Measurements from ENCODE around the gene NACA.
"Not testable (repeated sequence)": the region's sequence is repeated elsewhere in the genome, so short reads cannot be mapped to it uniquely, and the experiment has no call there.

The NACA gene

DNA sequence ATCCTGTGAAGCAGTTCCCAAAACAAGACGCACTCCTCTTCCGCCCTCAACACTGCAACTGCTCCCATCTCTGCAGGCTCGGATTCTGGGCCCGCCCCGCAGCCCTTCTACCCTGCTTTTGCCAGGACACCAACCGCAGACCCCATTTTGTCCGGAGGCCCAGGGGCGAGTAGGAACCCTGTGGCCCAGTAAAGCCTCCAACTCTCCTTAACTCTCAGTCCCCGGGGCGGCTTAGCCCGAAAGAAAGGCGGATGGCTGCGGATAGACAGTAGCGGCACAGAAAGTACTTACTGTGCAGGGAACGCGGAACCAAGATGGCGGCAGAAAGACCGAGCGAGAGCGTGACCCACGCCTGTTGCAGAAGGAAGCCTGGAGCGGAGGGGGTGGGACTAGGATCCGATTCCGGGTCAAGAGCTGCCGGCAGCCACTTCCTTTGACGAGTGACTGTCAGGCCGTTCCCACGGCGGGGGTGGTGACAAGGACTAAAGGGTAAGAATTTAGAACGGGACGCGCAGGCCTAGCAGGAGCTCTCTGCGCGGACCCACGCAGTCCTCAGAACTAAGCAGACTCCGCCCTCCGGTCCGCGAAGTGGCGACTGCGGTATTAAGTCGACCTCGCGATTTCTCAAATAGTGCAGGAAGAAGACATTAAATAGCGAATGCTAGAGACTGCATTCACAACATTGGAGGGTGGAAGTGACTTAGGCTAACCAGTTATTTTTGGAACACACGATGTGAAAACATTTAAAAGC, at the start of gene NACA:
TSS of gene NACA (minus strand) at position 328 of the 751 bp plus-strand sequence. CDS start 778 bp downstream, outside the sequence.
- DNase-seq, result peak; percentile 97

DNA sequence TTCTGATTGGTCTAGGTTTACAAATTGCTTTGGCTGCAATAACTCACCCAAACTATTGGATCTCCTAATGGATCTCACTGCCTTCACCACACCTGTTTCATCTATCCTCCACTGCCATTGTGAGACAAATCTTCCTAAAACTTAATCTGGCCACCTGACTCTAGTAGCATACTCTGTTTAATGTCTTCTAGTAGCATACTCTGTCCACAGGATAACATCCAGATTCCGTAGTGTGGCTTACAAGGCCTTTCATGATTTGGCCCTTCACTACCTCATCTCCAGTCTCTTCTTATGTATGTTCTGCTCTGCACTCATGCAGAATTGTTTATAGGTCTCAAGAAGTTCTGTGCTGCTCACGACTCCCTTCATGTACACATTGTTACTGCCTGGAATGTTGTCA, 48.0 kb upstream of the NACA start:
- no peak for DNase-seq

DNA sequence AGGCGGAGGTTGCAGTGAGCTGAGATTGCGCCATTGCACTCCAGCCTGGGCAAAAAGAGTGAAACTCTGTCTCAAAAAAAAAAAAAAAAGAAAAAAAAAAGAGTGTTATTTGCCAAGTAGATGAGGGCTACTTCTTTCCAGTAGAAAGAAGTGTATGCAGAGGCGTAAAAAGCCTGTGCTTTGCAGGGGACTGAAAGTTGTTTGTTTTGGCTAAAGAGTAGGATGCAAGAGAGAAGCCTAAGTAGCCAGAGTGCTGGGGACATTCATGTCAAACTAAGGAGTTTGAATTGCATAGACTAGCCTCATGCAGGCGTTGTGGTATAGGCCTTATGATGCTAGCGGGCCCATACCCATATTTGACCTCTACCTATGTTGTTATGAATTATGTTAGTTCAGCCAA, 47.5 kb upstream of the NACA start:
- no peak for DNase-seq

DNA sequence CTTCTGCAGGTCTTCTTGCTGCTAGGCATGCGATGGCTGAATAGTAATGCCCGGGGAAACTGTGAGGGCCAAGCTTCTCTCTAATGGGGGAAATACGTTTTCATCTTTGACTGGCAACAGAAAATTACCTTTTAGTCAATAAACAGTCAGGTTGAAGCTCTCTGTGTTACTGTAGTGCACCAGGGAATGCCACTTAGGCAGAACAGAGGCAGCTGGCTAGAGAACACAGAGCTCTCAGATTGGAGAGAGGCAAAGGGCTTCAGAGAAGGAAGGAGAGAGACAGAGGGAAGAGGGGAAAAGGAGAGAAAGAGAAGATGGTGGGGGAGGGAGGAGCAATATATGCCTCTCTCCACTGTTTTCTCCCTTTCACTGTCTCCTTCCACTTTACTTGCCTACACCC, 44.8 kb upstream of the NACA start:
- no peak for DNase-seq

DNA sequence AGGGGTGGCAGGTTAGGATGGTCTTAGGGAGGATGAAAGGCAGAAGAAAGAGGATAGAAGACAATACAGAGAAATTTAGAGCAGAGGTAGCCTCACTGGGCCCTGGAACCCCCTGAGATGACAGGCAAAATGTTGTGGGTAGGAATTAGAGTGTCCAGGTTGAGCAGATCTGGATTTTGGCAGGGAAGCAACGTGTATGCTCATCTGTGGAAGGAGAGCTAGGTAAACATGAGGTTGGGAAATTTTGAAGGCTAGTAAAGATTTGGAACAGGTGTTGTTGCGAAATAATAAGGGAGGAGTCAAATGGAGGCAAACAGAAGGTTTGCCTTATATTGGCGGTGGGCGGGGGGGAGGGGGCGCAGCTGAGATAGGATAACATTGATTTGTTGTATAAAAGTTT, 43.3 kb upstream of the NACA start:
- DNase-seq, result no peak

DNA sequence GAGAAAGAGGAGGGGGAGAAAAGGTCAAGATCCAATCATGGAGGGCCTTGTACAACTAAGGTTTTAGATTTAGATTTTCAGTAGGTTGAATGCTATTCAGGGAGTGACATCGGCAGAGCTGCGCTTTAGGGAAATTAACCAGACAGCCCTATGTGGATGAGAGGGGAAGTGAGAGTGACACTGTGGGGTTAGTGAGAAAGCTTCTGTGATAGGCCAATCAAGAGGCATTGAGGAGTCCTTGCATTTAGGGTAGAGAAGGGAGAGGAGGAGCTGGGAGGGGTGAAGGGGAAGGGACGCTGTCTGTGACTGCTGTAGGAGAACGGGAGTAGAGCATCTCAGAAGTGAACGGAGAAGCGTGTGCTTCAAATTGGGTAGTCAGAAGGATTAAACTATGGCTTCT, 41.4 kb upstream of the NACA start:
- DNase-seq, result no peak

DNA sequence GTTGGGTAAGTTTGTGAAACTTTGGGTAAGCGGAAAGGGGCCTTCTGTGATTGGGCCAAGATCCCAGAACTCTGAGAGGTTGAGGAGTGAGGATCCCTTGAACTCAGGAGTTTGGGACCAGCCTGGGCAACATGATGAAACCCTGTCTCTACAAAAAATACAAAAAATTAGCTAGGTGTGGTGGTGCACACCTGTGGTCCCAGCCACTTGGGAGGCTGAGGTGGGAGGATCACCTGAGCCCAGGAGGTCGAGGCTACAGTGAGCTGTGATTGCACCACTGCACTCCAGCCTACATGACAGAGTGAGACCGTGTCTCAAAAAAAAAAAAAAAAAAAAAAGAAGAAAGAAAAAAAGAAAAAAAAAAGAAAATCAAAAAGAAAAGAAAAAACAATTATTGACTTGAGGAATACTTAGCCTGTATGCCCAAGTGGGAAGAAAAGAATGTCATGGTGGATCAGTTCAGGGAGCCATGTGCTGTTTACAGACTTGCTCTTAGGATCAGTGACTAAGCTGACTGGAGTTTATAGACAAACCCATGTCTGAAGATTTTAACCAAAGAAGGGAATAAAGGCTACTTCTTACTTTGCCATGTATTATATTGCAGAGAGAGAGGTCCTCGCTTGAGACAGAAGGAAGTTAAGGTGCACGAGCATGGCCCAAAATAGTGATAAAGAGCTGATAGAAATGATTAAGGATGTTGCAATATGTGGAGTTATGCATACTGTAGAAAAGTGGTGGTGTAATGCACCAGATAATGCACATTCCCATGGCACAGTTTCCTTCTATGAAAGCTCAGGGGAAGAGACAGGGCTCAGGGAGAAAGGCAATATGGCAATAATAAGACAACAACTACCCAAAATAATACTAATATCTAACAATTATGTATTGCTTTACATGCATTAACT, 38.9 kb upstream of the NACA start:
- no peak for DNase-seq

DNA sequence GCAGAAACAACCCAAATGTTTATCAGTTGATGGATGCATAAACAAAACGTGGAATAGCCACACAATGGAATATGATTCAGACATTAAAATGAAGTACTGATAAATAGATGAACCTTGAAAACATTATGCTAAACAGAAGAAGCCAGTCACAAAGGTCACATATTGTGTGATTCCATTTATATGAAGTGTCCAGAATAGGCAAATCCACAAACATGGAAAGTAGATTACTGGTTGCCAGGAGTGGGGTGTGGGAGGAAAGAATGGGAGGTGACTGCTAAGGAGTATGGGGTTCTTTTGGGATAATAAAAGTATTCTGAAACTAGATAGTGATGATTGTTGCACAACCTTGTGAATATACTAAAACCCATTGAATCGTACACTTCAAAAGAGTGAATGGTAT, 36.7 kb upstream of the NACA start:
- DNase-seq, result no peak

DNA sequence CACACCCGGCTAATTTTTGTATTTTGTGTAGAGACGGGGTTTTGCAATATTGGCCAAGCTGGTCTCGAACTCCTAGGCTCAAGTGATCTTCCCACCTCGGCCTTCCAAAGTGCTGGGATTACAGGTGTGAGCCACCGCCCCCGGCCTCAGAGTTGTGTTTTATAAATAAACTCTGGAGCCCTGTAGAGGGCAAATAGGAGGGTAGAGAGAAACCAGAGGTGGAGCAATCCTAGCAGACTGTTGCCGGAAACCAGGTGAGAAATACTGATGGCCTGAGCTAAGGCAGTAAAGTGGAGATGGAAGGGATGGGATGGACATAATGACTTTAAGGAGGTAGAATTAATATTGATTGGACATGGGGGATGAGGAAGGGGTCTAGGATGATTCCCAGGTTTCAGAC, 35.4 kb upstream of the NACA start:
- no peak for DNase-seq

DNA sequence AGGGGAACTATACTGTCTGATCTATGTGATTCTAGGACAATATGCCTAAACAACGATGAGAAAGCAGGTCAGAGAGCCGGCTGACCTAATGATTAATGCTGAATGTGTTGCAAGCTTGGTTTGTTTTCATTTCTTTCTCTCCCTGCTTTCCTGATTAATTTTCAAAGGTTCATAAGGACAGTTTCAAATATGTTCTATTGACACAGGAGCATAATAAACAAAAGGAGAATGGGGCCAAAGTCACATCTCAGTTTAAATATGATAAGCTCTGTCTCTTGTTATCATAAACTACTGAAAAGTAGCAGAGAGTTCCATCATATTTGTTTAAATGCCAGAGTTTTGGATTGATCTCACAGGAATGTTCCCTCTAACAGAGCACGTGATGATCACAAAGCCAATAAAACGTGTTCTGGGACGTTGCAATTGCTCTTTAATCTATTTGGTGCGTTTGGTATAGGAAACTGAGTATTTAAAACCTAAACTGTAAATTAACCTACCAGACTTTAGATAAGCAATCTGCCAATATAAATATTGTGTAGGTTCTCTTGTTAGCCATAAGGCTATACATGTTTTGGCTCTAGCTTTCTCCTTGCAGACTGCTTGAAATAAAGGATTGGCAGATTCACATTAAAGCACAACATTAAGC, 34.3 kb upstream of the NACA start:
- DNase-seq, result no peak

DNA sequence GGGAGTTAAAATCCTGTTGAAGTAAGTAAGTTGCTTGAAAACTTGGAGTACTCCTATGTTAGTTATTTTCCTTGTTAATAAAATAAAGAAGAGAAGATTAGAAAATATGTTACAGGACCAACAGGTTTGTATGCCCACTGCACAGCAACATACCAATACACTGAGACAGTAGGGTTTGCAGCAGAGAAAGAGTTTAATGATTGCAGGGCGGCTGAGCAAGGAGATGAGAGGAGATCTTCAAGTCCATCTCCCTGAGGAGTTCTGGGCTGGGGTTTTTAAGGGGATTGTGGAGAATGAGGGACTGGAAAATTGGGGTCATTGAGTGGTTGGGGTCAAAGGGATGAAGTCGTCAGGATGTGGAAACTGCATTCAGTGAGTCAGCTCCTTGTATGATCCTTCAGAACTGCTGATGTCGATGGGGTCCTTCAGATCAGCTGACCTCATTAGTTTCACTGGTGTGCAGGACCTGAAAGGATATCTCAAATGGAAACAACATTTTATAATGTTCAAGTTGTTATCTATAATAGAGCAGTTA, 33.7 kb upstream of the NACA start:
- DNase-seq, result no peak

DNA sequence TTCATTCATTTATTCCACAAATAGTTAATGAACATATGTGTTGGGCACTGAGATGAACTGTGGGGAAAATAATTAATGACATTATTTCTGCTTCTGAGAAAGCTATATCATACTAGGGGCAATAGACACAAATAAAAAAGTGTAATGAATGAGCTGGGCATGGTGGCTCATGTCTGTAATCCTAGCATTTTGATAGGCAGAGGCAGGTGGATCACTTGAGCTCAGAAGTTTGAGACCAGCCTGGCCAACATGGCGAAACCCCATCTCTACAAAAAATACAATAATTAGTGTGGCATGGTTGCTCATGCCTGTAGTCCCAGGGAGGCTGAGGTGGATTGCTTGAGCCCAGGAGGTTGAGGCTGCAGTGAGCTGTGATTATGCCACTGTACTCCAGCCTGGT, 32.9 kb upstream of the NACA start:
- DNase-seq, result not testable (repeated sequence)

DNA sequence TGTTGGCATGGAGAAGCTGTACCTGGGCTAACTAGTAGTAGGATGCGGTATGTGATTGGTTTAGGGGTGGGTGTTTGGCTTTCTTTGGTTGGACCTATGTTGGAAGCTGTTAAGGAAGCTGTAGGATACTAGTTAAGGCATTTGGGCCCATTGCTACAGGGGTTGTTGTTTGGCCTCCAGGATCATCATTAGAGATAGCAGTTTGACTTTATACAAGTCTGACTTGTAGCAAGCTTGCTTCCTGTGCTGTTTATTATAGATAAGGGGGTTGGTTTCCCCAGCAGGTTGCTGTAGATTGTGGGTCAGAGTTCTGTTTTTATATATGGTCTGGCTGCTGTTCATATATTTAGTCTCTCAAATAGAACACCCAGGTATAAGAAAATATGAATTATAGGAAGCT, 28.5 kb upstream of the NACA start:
- DNase-seq, result no peak

DNA sequence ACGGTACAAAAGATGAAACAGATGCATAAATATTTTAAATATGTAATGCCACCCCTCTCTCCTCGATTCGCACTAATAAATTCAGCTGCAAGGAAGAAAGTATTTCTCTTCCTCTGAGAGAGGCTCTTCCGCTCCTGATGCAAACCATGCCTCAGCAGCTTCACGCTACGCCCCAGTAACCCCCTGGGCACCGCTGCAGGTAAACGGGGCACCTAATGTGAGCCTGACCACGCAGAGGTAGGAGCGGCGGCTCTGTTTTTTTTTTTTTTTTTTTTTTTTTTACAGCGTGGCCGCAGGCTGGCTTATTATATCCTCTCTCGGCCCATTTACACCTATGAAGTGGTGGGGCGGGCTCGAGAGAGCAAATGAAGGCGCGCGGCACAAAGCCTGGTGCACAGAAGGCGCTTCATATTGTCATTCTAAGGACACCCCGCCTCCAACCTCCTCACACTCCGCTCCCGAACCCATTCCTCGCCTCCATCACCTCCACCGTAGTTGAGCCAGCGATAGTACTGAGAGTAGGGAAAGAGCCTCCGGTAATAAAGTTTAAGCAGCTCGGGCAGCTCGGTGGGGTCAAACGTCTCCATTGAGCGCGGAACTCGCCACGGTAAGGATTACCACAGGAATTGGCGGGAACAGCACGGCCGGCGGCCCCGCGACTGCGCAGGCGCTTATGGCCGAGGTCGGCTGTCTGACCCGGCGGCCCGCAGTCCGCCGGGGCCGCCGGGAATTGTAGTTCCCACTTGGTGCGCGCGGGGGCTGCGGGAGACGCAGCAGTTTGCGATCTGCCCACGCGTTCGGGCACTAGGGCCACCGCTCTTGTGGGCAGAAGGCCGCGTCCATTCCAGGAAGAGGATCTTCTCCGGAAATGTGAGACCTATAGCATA, 26.9 kb upstream of the NACA start, which contains the start of gene PRIM1:
TSS of gene PRIM1 (minus strand) at position 612 of the 887 bp plus-strand sequence. CDS start at position 587, 25 bp downstream.
- DNase-seq, result peak; percentile 95

DNA sequence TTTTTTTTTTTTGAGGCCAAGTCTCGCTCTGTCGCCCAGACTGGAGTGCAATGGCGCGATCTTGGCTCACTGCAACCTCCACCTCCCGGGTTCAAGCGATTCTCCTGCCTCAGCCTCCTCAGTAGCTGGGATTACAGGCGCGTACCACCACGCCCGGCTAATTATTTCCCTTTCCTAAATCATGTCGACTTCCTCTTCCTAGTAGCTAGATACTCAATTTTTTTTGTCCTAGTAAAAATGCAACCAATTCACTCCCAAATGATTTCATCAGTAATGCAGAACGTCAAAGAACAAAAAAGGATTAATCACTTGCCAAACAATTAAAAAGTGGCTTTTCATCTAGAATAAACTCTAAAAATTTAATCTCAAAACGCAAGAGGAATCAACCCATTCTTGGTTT, 25.5 kb upstream of the NACA start:
- not testable (repeated sequence) for DNase-seq

DNA sequence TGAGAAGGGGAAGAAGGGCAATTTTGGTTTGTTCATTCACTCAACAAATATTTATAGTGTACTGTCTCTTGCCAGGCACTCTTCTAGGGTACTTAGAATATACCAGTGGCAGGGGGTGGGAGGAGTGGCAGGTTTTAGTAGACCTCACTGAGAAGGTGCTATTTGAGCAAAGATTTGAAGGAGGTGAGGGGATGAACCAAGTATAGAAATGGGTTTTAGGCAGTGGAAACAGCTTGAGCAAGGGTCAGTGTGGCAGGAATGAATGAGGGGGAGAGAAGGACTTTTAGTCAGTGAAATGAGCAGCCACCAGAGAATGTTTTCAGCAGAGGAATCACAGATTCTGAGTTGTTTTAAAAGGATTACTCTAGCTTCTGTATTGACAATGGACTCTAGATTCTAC, 24.8 kb upstream of the NACA start:
- no peak for DNase-seq

DNA sequence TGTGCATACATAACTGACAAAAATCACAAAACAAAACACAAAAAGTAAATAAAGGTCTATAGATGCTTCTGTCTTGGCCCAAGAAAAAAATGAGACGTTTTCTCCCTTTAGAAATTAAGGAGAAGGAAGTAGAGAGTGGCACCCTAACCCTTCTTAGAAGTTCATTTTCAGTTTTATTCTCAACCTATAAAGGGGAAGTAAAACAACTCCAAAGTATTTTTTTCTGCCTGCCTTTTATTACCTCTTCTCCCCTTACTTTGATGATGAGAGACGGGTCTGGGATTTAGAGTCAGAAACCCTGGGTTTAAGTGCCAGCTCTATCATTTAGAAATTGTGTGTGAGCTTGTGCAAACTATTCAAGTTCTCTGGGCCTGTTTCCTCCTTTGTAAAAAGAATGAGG, 24.3 kb upstream of the NACA start:
- DNase-seq, result no peak

DNA sequence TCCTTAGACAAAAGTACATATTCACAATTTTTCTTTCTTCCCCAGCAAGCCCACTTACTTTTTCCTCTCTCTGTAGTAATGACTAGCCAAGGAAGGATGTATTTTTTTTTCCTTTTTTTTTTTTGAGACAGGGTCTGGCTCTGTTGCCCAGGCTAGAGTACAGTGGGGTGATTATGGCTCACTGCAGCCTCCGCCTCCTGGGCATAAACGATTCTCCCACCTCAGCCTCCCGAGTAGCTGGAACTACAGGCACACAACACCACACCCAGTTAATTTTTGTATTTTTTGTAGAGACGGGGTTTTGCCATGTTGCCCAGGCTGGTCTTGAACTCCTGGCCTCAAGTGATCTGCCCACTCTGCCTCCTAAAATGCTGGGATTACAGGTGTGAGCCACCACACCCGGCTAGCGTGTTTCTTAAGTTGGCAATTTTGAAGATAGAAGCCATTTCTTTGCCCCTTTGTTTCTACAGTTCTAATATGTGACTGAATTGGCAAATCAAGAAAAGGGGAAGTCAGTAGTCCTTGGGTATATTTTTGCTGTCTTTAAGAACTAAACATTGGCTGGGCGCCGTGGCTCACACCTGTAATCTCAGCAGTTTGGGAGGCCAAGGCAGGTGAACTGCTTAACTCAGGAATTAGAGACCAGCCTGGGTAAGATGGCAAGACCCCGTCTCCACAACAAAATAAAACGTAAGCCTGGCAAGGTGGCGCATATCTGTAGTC, 3.2 kb upstream of the NACA start:
- DNase-seq, result no peak

DNA sequence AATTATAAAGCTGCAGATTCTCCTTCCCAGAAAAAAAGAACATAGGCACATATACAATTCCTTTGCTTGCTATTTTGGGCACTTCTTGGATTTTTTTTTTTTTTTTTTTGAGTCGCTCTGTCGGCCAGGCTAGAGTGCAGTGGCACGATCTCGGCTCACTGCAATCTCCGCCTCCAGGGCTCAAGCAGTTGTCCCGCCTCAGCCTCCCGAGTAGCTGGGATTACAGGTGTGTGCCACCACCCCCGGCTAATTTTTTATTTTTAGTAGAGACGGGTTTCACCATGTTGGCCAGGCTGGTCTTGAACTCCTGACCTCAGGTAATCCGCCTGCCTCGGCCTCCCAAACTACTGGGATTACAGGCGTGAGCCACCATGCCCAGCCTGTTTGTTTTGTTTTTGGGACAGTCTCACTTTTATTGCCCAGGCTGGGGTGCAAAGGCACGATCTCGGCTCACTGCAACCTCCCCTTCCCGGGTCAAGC, 1.1 kb upstream of the NACA start:
- DNase-seq, result not testable (repeated sequence)

DNA sequence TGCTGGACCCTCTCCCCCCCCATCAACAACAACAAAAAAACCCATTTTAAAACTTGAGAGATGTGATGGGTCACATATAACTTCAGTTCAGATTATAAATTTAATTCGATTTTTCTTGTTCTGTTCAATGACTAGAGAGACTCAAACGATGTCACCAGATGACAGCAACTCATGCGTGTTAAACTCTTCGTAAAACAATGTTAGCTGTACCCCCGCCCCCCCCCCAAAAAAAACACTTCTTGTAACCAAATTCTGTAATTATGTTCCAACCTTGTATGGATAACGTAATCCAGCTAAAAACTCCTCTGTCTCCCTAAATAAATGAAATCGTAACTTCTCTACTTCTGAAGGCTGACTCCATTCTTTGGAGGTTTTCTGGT, 614 bp upstream of the NACA start:
- no peak for DNase-seq

DNA sequence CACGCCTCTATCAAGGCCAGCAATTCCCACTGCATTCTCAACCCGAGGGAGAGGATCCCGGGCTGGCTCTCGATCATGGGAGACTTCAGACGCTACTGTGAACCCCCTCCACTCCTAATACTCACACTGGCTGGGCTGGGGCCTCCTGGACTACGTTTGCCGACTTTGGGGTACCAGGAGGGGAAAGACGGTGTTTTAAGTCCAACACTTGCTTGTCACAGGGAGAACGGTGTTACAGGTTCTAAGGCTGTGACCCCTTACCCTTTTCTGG, 463 bp downstream of the NACA start:
- DNase-seq, result no peak
